ENCODE results near the gene HP1BP3. TPM values are rescaled to one million over a fixed set of nuclear protein-coding genes. Genes with fewer than 3 reads are reported as not detected.

HP1BP3 gene
- polyA plus RNA-seq, 1 donor from 2014 or later: 389 TPM

DNA sequence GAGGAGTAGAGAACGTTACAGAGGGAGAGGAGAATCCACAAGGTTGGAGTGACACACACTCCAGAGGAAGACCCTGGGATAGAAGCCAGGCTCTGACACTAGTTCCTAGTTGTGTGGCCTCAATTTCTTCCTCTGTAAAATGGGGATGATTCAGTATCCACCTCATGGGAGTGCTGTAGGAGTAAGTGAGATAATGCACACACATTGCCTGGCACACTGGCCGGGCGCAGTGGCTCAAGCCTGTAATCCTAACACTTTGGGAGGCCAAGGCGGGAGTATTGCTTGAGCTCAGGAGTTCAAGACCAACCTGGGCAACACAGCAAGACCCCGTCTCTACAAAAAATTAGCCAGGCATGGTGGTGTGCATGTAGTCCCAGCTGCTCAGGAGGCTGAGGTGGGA, 78.2 kb downstream of the HP1BP3 start:
- Histone ChIP-seq H3K9ac (ENCODE audit: low read length) (no peak overlapping the region), H3K4me3 (ENCODE audit: low read length) (no peak overlapping the region), H3K36me3 (ENCODE audit: insufficient read depth, low read length) (no peaks in the 10 kb centered on the region), H4K20me1 (ENCODE audit: insufficient read depth) (no peaks in the 10 kb centered on the region), H3K9me2 (ENCODE audit: insufficient read depth, low read length) (no peaks in the 10 kb centered on the region), H3K27me3 (ENCODE audit: insufficient read depth, low read depth, low read length) (no peaks in the 10 kb centered on the region), H3K79me2 (replicated peaks; ENCODE audit: insufficient read depth, low read length) (no peaks in the 10 kb centered on the region), H3K9me3 (ENCODE audit: low read length) (no peaks in the 10 kb centered on the region), H2AFZ (ENCODE audit: low read depth, low read length) (no peak overlapping the region), H3K27ac (ENCODE audit: low read length) (no peak overlapping the region), H3K4me2 (ENCODE audit: low read length) (no peak overlapping the region), H3F3A (ENCODE audit: insufficient read depth, low read length, poor library complexity, severe bottlenecking) (no peaks in the 10 kb centered on the region)
- TF ChIP-seq TAF1 (IDR thresholded peaks at IDR 0.05; ENCODE audit: low read depth): no peak
- TF ChIP-seq MXI1 (conservative IDR thresholded peaks at IDR 0.05; ENCODE audit: poor library complexity, severe bottlenecking): no peak
- no peak for TF ChIP-seq EZH2 (IDR thresholded peaks at IDR 0.05; ENCODE audit: borderline replicate concordance, insufficient read depth, low read length, poor library complexity, severe bottlenecking)
- no peak for TF ChIP-seq EP300 (conservative IDR thresholded peaks at IDR 0.05; ENCODE audit: poor library complexity, severe bottlenecking)
- TF ChIP-seq, protein P1, sequence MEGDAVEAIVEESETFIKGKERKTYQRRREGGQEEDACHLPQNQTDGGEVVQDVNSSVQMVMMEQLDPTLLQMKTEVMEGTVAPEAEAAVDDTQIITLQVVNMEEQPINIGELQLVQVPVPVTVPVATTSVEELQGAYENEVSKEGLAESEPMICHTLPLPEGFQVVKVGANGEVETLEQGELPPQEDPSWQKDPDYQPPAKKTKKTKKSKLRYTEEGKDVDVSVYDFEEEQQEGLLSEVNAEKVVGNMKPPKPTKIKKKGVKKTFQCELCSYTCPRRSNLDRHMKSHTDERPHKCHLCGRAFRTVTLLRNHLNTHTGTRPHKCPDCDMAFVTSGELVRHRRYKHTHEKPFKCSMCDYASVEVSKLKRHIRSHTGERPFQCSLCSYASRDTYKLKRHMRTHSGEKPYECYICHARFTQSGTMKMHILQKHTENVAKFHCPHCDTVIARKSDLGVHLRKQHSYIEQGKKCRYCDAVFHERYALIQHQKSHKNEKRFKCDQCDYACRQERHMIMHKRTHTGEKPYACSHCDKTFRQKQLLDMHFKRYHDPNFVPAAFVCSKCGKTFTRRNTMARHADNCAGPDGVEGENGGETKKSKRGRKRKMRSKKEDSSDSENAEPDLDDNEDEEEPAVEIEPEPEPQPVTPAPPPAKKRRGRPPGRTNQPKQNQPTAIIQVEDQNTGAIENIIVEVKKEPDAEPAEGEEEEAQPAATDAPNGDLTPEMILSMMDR (IDR thresholded peaks at IDR 0.05; ENCODE audit: poor library complexity, severe bottlenecking): no peak
- TF ChIP-seq POLR2AphosphoS5 (IDR thresholded peaks at IDR 0.05): no peak
- no peak for TF ChIP-seq SMC3 (conservative IDR thresholded peaks at IDR 0.05; ENCODE audit: poor library complexity)
- TF ChIP-seq RAD21 (conservative IDR thresholded peaks at IDR 0.05): no peak
- TF ChIP-seq, protein P2, sequence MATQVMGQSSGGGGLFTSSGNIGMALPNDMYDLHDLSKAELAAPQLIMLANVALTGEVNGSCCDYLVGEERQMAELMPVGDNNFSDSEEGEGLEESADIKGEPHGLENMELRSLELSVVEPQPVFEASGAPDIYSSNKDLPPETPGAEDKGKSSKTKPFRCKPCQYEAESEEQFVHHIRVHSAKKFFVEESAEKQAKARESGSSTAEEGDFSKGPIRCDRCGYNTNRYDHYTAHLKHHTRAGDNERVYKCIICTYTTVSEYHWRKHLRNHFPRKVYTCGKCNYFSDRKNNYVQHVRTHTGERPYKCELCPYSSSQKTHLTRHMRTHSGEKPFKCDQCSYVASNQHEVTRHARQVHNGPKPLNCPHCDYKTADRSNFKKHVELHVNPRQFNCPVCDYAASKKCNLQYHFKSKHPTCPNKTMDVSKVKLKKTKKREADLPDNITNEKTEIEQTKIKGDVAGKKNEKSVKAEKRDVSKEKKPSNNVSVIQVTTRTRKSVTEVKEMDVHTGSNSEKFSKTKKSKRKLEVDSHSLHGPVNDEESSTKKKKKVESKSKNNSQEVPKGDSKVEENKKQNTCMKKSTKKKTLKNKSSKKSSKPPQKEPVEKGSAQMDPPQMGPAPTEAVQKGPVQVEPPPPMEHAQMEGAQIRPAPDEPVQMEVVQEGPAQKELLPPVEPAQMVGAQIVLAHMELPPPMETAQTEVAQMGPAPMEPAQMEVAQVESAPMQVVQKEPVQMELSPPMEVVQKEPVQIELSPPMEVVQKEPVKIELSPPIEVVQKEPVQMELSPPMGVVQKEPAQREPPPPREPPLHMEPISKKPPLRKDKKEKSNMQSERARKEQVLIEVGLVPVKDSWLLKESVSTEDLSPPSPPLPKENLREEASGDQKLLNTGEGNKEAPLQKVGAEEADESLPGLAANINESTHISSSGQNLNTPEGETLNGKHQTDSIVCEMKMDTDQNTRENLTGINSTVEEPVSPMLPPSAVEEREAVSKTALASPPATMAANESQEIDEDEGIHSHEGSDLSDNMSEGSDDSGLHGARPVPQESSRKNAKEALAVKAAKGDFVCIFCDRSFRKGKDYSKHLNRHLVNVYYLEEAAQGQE (IDR thresholded peaks at IDR 0.05; ENCODE audit: borderline replicate concordance): no peak

GRCh38 chr1:20708057-20708456, 79.0 kb downstream of the HP1BP3 start:
- TF ChIP-seq EZH2 (IDR thresholded peaks at IDR 0.05; ENCODE audit: borderline replicate concordance, insufficient read depth, low read length, poor library complexity, severe bottlenecking) (no peak), EP300 (conservative IDR thresholded peaks at IDR 0.05; ENCODE audit: poor library complexity, severe bottlenecking) (no peak), POLR2AphosphoS5 (IDR thresholded peaks at IDR 0.05) (no peak)
- Histone ChIP-seq H3K9ac (ENCODE audit: low read length) (no peak overlapping the region), H3K36me3 (ENCODE audit: insufficient read depth, low read length) (no peaks in the 10 kb centered on the region), H4K20me1 (ENCODE audit: insufficient read depth) (no peaks in the 10 kb centered on the region), H3K9me2 (ENCODE audit: insufficient read depth, low read length) (no peaks in the 10 kb centered on the region), H3K9me3 (ENCODE audit: low read length) (no peaks in the 10 kb centered on the region), H3K4me2 (ENCODE audit: low read length) (no peak overlapping the region), H2AFZ (ENCODE audit: low read depth, low read length) (no peak overlapping the region), H3K79me2 (replicated peaks; ENCODE audit: insufficient read depth, low read length) (no peaks in the 10 kb centered on the region), H3K27ac (ENCODE audit: low read length) (no peak overlapping the region), H3K4me3 (ENCODE audit: low read length) (no peak overlapping the region), H3K27me3 (ENCODE audit: insufficient read depth, low read depth, low read length) (no peaks in the 10 kb centered on the region), H3F3A (ENCODE audit: insufficient read depth, low read length, poor library complexity, severe bottlenecking) (no peaks in the 10 kb centered on the region)
